ENCODE data around the gene IL22RA2. TPM values are rescaled to one million over a fixed set of nuclear protein-coding genes. Genes with fewer than 3 reads are reported as not detected.

The IL22RA2 gene
- total RNA-seq, 2 experiments from 2014 or later, result not detected

- CTCF ChIA-PET, result no interaction called here
- Mint-ChIP-seq H3K27me3 (peaks cover 2% of the 10 kb centered on the region), H3K4me1 (peaks cover 2% of the 10 kb centered on the region), H3K9me3 (ENCODE audit: low read depth) (peaks cover 4% of the 10 kb centered on the region), H3K4me3 (no peak overlapping the region), H3K36me3 (ENCODE audit: low read depth) (peaks cover 11% of the 10 kb centered on the region), H3K27ac (no peak overlapping the region)
- ATAC-seq (no peak), DNase-seq (no peak)
- intact Hi-C loops (cut with DNase I, micrococcal nuclease), result no loop called here
- POLR2A ChIA-PET, result interaction anchor here (0.6 kb wide), 1 partner anchor 593 kb away, joined by 3 read pairs; no protein-coding TSS in a partner anchor
These were observed 20.0 kb upstream of the IL22RA2 start for GRCh38 chr6:137193256-137194070.

GRCh38 chr6:137192821-137193220, 19.4 kb upstream of the IL22RA2 start:
- Mint-ChIP-seq H3K36me3 (ENCODE audit: low read depth) (peaks cover 4% of the 10 kb centered on the region), H3K4me3 (no peak overlapping the region), H3K4me1 (no peaks in the 10 kb centered on the region), H3K27ac (no peak overlapping the region), H3K9me3 (ENCODE audit: low read depth) (peaks cover 6% of the 10 kb centered on the region), H3K27me3 (peaks cover 2% of the 10 kb centered on the region)
- no peak for ATAC-seq
- ChIA-PET POLR2A (no interaction called here), CTCF (no interaction called here)
- intact Hi-C loops (cut with DNase I, micrococcal nuclease), result no loop called here
- no peak for DNase-seq

- no peaks in the 10 kb centered on the region for H3K4me1 Mint-ChIP-seq
- peaks cover 8% of the 10 kb centered on the region for H3K9me3 Mint-ChIP-seq (ENCODE audit: low read depth)
- DNase-seq (no peak), ATAC-seq (no peak)
- H3K4me3 Mint-ChIP-seq, result no peak overlapping the region
- intact Hi-C loops (cut with DNase I, micrococcal nuclease), result no loop called here
- POLR2A ChIA-PET, result interaction anchor here (0.6 kb wide), 1 partner anchor 553 kb away, joined by 3 read pairs; no protein-coding TSS in a partner anchor
- CTCF ChIA-PET, result interaction anchor here (0.5 kb wide), 1 partner anchor 892 kb away, joined by 3 read pairs; no protein-coding TSS in a partner anchor
- peaks cover 2% of the 10 kb centered on the region for H3K27me3 Mint-ChIP-seq
- H3K27ac Mint-ChIP-seq, result no peak overlapping the region
- H3K36me3 Mint-ChIP-seq (ENCODE audit: low read depth), result peaks cover 3% of the 10 kb centered on the region
These were observed 18.2 kb upstream of the IL22RA2 start for GRCh38 chr6:137191670-137192069.

GRCh38 chr6:137191236-137191635, 17.8 kb upstream of the IL22RA2 start:
- ChIA-PET CTCF (interaction anchor here (0.5 kb wide), 1 partner anchor 893 kb away, joined by 3 read pairs; no protein-coding TSS in a partner anchor), POLR2A (no interaction called here)
- DNase-seq (no peak), ATAC-seq (no peak)
- no peak overlapping the region for H3K27ac Mint-ChIP-seq
- peaks cover 2% of the 10 kb centered on the region for H3K27me3 Mint-ChIP-seq
- no peaks in the 10 kb centered on the region for H3K4me1 Mint-ChIP-seq
- H3K4me3 Mint-ChIP-seq, result no peak overlapping the region
- peaks cover 9% of the 10 kb centered on the region for H3K9me3 Mint-ChIP-seq (ENCODE audit: low read depth)
- H3K36me3 Mint-ChIP-seq (ENCODE audit: low read depth), result peaks cover 3% of the 10 kb centered on the region
- intact Hi-C loops (cut with DNase I, micrococcal nuclease), result no loop called here

- DNase-seq (no peak), ATAC-seq (no peak)
- Mint-ChIP-seq H3K9me3 (ENCODE audit: low read depth) (peaks cover 11% of the 10 kb centered on the region), H3K4me3 (no peak overlapping the region), H3K27me3 (peaks cover 2% of the 10 kb centered on the region), H3K27ac (no peak overlapping the region), H3K36me3 (ENCODE audit: low read depth) (peaks cover 3% of the 10 kb centered on the region), H3K4me1 (no peaks in the 10 kb centered on the region)
- intact Hi-C loops (cut with DNase I, micrococcal nuclease), result no loop called here
- POLR2A ChIA-PET, result no interaction called here
- CTCF ChIA-PET, result interaction anchor here (1.8 kb wide), 1 partner anchor 9 kb away, joined by 5 read pairs; no protein-coding TSS in a partner anchor
These were observed 17.2 kb upstream of the IL22RA2 start for GRCh38 chr6:137190583-137191094.

- intact Hi-C loops (cut with DNase I, micrococcal nuclease), result no loop called here
- DNase-seq, result no peak
- peaks cover 2% of the 10 kb centered on the region for H3K27me3 Mint-ChIP-seq
These were observed 15.4 kb upstream of the IL22RA2 start for GRCh38 chr6:137188855-137189254.

GRCh38 chr6:137185290-137185689, 11.8 kb upstream of the IL22RA2 start:
- Mint-ChIP-seq H3K36me3 (ENCODE audit: low read depth) (peaks cover 5% of the 10 kb centered on the region), H3K27ac (no peak overlapping the region), H3K4me1 (no peaks in the 10 kb centered on the region), H3K27me3 (no peaks in the 10 kb centered on the region), H3K4me3 (no peak overlapping the region), H3K9me3 (ENCODE audit: low read depth) (peaks cover 36% of the 10 kb centered on the region)
- no peak for DNase-seq
- intact Hi-C loops (cut with DNase I, micrococcal nuclease), result no loop called here
- ATAC-seq, result no peak
- ChIA-PET CTCF (interaction anchor here (0.6 kb wide), 2 partner anchors 91 to 404 kb away, joined by 3 to 4 read pairs; no protein-coding TSS in a partner anchor), POLR2A (no interaction called here)

More at GRCh38 chr6:137188855-137189254, 15.4 kb upstream of the IL22RA2 start:
- peaks cover 3% of the 10 kb centered on the region for H3K36me3 Mint-ChIP-seq (ENCODE audit: low read depth)
- no peaks in the 10 kb centered on the region for H3K4me1 Mint-ChIP-seq
- peaks cover 13% of the 10 kb centered on the region for H3K9me3 Mint-ChIP-seq (ENCODE audit: low read depth)
- ChIA-PET POLR2A (no interaction called here), CTCF (interaction anchor here (1.8 kb wide), 1 partner anchor 10 kb away, joined by 5 read pairs; no protein-coding TSS in a partner anchor)
- no peak overlapping the region for H3K4me3 Mint-ChIP-seq
- no peak for ATAC-seq
- H3K27ac Mint-ChIP-seq, result no peak overlapping the region

GRCh38 chr6:137182654-137183073, 9.2 kb upstream of the IL22RA2 start:
- no peak for ATAC-seq

GRCh38 chr6:137181891-137182653, 8.6 kb upstream of the IL22RA2 start:
- H3K9me3 Mint-ChIP-seq (ENCODE audit: low read depth), result peaks cover 32% of the 10 kb centered on the region
- CTCF ChIA-PET, result no interaction called here
- H3K4me1 Mint-ChIP-seq, result no peaks in the 10 kb centered on the region
- H3K4me3 Mint-ChIP-seq, result no peak overlapping the region
- POLR2A ChIA-PET, result no interaction called here
- peaks cover 2% of the 10 kb centered on the region for H3K36me3 Mint-ChIP-seq (ENCODE audit: low read depth)
- no peak for DNase-seq
- peaks cover 10% of the 10 kb centered on the region for H3K27me3 Mint-ChIP-seq
- no peak for ATAC-seq
- intact Hi-C loops (cut with DNase I, micrococcal nuclease), result no loop called here
- H3K27ac Mint-ChIP-seq, result no peak overlapping the region

More at GRCh38 chr6:137182654-137183073, 9.2 kb upstream of the IL22RA2 start:
- Mint-ChIP-seq H3K4me3 (no peak overlapping the region), H3K27me3 (peaks cover 10% of the 10 kb centered on the region), H3K9me3 (ENCODE audit: low read depth) (peaks cover 32% of the 10 kb centered on the region), H3K36me3 (ENCODE audit: low read depth) (peaks cover 2% of the 10 kb centered on the region), H3K27ac (no peak overlapping the region), H3K4me1 (no peaks in the 10 kb centered on the region)
- POLR2A ChIA-PET, result no interaction called here
- DNase-seq, result no peak
- intact Hi-C loops (cut with DNase I, micrococcal nuclease), result no loop called here
- CTCF ChIA-PET, result no interaction called here

- Mint-ChIP-seq H3K4me3 (no peak overlapping the region), H3K9me3 (ENCODE audit: low read depth) (peaks cover 17% of the 10 kb centered on the region), H3K27me3 (peaks cover 10% of the 10 kb centered on the region), H3K4me1 (no peaks in the 10 kb centered on the region), H3K36me3 (ENCODE audit: low read depth) (peaks cover 2% of the 10 kb centered on the region), H3K27ac (no peak overlapping the region)
- no peak for ATAC-seq
- DNase-seq, result no peak
- ChIA-PET POLR2A (no interaction called here), CTCF (interaction anchor here (1.6 kb wide), 1 partner anchor 10 kb away, joined by 4 read pairs; no protein-coding TSS in a partner anchor)
- intact Hi-C loops (cut with DNase I, micrococcal nuclease), result no loop called here
These were observed 4.2 kb upstream of the IL22RA2 start for GRCh38 chr6:137177611-137178010.

- DNase-seq (no peak), ATAC-seq (no peak)
- intact Hi-C loops (cut with DNase I, micrococcal nuclease), result no loop called here
- no peak overlapping the region for H3K27ac Mint-ChIP-seq
- ChIA-PET POLR2A (interaction anchor here (0.6 kb wide), 1 partner anchor 18 kb away, joined by 4 read pairs; no protein-coding TSS in a partner anchor), CTCF (interaction anchor here (1.6 kb wide), 1 partner anchor 11 kb away, joined by 4 read pairs; no protein-coding TSS in a partner anchor)
- no peak overlapping the region for H3K4me3 Mint-ChIP-seq
- H3K27me3 Mint-ChIP-seq, result peaks cover 10% of the 10 kb centered on the region
- H3K36me3 Mint-ChIP-seq (ENCODE audit: low read depth), result no peaks in the 10 kb centered on the region
- H3K9me3 Mint-ChIP-seq (ENCODE audit: low read depth), result peaks cover 11% of the 10 kb centered on the region
- H3K4me1 Mint-ChIP-seq, result peaks cover 5% of the 10 kb centered on the region
These were observed 3.3 kb upstream of the IL22RA2 start for GRCh38 chr6:137176729-137177128.

Measured in activated CD4-positive, alpha-beta T cell treated with anti-CD3 and anti-CD28 coated beads for 36 hours (primary cell).